Epithelial cell of prostate (primary cell): Measurements from ENCODE around the gene RNF212.

Experiments
- DNase-seq: peaks from one replicate; pipeline ENCODE4 v3.0.0-alpha.2; 2011; ENCODE audit warnings: low read depth, low spot score
- H3K27ac ChIP-seq: fragments of 450-650 bp; 2 replicates; pipeline ENCODE4 v1.5.1; 2017; ENCODE audit warnings: mild to moderate bottlenecking

RNF212 gene

GRCh38 chr4:1116838-1117237, 3.5 kb upstream of the RNF212 start:
- no peak for DNase-seq
- H3K27ac ChIP-seq: no peak overlapping the region

GRCh38 chr4:1115528-1116293, 2.3 kb upstream of the RNF212 start:
- H3K27ac ChIP-seq: no peak overlapping the region
- DNase-seq: no peak

GRCh38 chr4:1112821-1113182, 562 bp downstream of the RNF212 start:
- DNase-seq: no peak

GRCh38 chr4:1112174-1112820, 1.1 kb downstream of the RNF212 start:
- no peak overlapping the region for H3K27ac ChIP-seq
- DNase-seq: no peak

More at GRCh38 chr4:1112821-1113182, 562 bp downstream of the RNF212 start:
- no peak overlapping the region for H3K27ac ChIP-seq

GRCh38 chr4:1111259-1111809, 2.0 kb downstream of the RNF212 start:
- no peak overlapping the region for H3K27ac ChIP-seq
- no peak for DNase-seq

- no peak overlapping the region for H3K27ac ChIP-seq
- no peak for DNase-seq
Measured at GRCh38 chr4:1109898-1110506, 3.4 kb downstream of the RNF212 start.

GRCh38 chr4:1109333-1109732, 4.0 kb downstream of the RNF212 start:
- no peak for DNase-seq
- H3K27ac ChIP-seq: no peak overlapping the region

- H3K27ac ChIP-seq: no peak overlapping the region
- DNase-seq: no peak
Measured at GRCh38 chr4:1105662-1106061, 7.7 kb downstream of the RNF212 start.

- no peak for DNase-seq
- no peak overlapping the region for H3K27ac ChIP-seq
Measured at GRCh38 chr4:1105067-1105466, 8.3 kb downstream of the RNF212 start.

- no peak overlapping the region for H3K27ac ChIP-seq
- DNase-seq: no peak
Measured at GRCh38 chr4:1104647-1105046, 8.7 kb downstream of the RNF212 start.

GRCh38 chr4:1099684-1100335, 13.6 kb downstream of the RNF212 start:
- no peak overlapping the region for H3K27ac ChIP-seq
- DNase-seq: no peak

GRCh38 chr4:1099270-1099669, 14.1 kb downstream of the RNF212 start:
- no peak for DNase-seq
- H3K27ac ChIP-seq: no peak overlapping the region

GRCh38 chr4:1098311-1098925, 14.9 kb downstream of the RNF212 start:
- H3K27ac ChIP-seq: no peak overlapping the region
- no peak for DNase-seq

GRCh38 chr4:1097553-1097952, 15.8 kb downstream of the RNF212 start:
- no peak overlapping the region for H3K27ac ChIP-seq
- DNase-seq: no peak

- no peak for DNase-seq
- no peak overlapping the region for H3K27ac ChIP-seq
Measured at GRCh38 chr4:1096841-1097240, 16.5 kb downstream of the RNF212 start.

GRCh38 chr4:1094336-1094690, 19.1 kb downstream of the RNF212 start:
- no peak overlapping the region for H3K27ac ChIP-seq
- no peak for DNase-seq

- DNase-seq: no peak
- H3K27ac ChIP-seq: no peak overlapping the region
Measured at GRCh38 chr4:1093391-1094335, 19.7 kb downstream of the RNF212 start.

GRCh38 chr4:1092983-1093361, 20.4 kb downstream of the RNF212 start:
- no peak overlapping the region for H3K27ac ChIP-seq
- no peak for DNase-seq
